Measurements from ENCODE around the gene SPDYC.

The SPDYC gene

DNA sequence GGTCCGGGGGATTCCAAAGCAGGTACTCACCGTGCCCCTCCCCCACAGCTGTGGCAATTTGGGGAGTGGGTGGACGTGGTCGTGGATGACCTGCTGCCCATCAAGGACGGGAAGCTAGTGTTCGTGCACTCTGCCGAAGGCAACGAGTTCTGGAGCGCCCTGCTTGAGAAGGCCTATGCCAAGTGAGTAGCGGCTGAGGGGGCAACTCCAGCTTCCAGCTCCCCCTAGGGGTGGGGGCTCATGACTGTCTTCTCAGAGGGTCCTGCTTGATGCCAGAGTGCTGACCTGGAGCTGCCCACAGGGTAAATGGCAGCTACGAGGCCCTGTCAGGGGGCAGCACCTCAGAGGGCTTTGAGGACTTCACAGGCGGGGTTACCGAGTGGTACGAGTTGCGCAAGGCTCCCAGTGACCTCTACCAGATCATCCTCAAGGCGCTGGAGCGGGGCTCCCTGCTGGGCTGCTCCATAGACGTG, 15.9 kb downstream of the SPDYC start:
- H3K4me3 ChIP-seq (ENCODE audit: low read length) = no peak overlapping the region
- no peak for DNase-seq (ENCODE audit: low read depth)
- TF ChIP-seq, protein P1, sequence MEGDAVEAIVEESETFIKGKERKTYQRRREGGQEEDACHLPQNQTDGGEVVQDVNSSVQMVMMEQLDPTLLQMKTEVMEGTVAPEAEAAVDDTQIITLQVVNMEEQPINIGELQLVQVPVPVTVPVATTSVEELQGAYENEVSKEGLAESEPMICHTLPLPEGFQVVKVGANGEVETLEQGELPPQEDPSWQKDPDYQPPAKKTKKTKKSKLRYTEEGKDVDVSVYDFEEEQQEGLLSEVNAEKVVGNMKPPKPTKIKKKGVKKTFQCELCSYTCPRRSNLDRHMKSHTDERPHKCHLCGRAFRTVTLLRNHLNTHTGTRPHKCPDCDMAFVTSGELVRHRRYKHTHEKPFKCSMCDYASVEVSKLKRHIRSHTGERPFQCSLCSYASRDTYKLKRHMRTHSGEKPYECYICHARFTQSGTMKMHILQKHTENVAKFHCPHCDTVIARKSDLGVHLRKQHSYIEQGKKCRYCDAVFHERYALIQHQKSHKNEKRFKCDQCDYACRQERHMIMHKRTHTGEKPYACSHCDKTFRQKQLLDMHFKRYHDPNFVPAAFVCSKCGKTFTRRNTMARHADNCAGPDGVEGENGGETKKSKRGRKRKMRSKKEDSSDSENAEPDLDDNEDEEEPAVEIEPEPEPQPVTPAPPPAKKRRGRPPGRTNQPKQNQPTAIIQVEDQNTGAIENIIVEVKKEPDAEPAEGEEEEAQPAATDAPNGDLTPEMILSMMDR (conservative IDR thresholded peaks at IDR 0.05; ENCODE audit: low read depth, low read length) = peak; percentile 19

DNA sequence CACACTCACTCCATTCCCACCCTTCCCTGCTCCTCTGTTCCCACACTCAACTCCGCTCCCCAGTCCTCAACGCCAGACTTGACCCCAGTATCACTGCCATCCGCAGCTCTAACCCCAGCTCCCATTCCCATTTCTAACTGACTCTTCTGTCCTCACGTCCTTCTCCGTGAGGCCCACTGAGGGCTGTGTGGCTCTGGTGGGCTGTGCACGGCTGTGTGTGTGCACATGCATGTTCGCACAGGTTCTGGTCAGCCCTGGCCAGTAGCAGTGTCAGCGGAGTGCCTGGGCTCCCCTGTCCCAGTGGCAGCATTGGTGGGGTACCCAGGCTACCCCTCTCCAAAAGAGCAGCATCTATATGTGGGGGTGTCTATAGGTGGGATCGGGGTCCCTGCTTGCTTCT, 16.7 kb downstream of the SPDYC start:
- TF ChIP-seq, protein P1 (conservative IDR thresholded peaks at IDR 0.05; ENCODE audit: low read depth, low read length) = no peak
- no peak overlapping the region for H3K4me3 ChIP-seq (ENCODE audit: low read length)
- DNase-seq (ENCODE audit: low read depth) = no peak

DNA sequence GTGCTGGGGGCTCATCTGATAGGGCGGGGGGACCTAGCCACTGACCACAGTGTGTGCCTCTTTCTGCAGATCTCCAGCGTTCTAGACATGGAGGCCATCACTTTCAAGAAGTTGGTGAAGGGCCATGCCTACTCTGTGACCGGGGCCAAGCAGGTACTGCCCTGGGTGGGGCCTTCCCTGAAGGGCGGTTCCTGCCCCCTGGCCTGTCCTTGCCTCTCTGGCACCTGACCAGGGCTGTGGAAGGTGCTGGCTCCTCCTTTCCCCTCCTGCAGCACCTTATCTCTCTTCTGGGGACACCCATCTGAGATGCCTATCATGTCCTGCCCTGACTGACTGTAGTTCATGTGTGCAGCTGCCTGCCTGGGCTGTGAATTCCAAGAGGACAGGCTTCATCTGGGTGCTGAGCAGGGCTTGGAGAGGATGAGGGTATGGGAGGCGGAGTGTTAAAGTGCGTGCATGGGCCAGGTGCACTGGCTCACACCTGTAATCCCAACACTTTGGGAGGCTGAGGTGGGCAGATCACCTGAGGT, 17.2 kb downstream of the SPDYC start:
- no peak for DNase-seq (ENCODE audit: low read depth)
- no peak overlapping the region for H3K4me3 ChIP-seq (ENCODE audit: low read length)
- TF ChIP-seq, protein P1 (conservative IDR thresholded peaks at IDR 0.05; ENCODE audit: low read depth, low read length) = no peak

DNA sequence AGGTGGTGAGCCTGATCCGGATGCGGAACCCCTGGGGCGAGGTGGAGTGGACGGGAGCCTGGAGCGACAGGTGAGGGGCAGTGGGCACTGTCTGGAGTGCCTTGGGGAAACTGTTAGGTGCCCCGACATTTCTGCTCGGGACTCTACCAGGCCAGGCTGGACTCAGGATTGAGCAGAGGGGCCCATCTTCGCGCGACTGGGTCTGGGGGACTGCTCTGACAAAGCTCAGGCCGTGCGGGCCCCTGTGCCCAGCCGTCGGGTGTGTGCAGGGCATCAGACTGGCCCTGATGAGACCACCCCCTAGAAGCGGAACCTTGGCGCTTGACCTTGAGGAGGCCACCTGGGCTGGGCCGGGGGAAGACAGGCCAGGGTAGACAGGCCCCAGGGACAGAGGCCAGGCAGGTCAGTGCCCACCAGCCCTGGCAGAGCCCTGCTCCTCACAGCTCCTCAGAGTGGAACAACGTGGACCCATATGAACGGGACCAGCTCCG, 18.0 kb downstream of the SPDYC start:
- TF ChIP-seq, protein P1 (conservative IDR thresholded peaks at IDR 0.05; ENCODE audit: low read depth, low read length) = no peak
- no peak overlapping the region for H3K4me3 ChIP-seq (ENCODE audit: low read length)
- DNase-seq (ENCODE audit: low read depth) = no peak

DNA sequence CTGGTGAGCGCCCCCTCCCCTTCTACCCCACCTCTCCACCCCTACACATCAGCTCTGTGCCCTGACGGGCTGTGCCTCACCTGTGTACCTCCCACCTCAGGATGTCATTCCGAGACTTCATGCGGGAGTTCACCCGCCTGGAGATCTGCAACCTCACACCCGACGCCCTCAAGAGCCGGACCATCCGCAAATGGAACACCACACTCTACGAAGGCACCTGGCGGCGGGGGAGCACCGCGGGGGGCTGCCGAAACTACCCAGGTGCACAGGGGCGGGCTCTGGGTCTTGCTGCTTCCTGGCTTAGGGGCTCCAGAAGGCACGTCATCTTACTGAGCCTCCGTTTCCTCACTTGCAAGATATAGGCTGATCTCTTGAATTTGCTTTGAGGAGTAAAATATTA, 18.5 kb downstream of the SPDYC start:
- TF ChIP-seq, protein P1 (conservative IDR thresholded peaks at IDR 0.05; ENCODE audit: low read depth, low read length) = no peak
- H3K4me3 ChIP-seq (ENCODE audit: low read length) = no peak overlapping the region
- no peak for DNase-seq (ENCODE audit: low read depth)

DNA sequence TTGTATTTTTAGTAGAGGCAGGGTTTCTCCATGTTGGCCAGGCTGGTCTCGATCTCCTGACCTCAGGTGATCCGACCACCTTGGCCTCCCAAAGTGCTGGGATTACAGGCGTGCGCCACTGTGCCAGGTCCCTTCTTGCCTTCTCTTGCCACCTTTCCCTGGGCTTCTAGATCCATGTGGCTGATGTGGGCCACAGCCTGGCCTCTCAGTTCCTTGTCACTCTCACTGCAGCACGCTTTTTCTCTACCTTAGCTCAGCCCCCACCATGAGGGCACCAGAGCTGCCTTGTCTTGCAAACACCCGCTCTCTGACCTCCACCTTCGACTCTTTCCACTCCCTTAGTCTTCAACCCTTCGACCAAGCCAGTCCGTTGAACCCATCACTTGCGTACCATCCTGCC, 19.2 kb downstream of the SPDYC start:
- TF ChIP-seq, protein P1 (conservative IDR thresholded peaks at IDR 0.05; ENCODE audit: low read depth, low read length) = no peak
- no peak for DNase-seq (ENCODE audit: low read depth)
- H3K4me3 ChIP-seq (ENCODE audit: low read length) = no peak overlapping the region

DNA sequence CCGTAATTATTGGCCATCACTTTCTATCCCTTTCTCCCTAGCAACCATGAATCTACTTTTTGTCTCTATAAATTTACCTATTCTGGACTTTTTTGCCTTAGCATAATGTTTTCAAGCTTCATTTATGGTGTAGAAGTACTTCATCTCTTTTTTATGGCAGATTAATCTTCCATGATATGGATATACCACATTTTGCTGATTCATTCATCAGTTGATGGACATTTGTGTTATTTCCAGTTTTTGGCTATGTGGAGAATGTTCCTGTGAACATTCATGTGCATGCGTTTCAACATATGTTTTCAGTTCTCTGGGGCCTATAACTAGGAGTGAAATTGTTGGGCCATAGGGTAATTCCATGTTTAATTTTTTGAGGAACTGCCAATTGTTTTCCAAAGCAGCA, 24.5 kb downstream of the SPDYC start:
- DNase-seq (ENCODE audit: low read depth) = no peak
- H3K4me3 ChIP-seq (ENCODE audit: low read length) = no peak overlapping the region

More for the DNA sequence above, 24.5 kb downstream of the SPDYC start:
- TF ChIP-seq, protein P1 (conservative IDR thresholded peaks at IDR 0.05; ENCODE audit: low read depth, low read length) = no peak

All from retinal pigment epithelial cell (primary cell).